Measurements from ENCODE around the gene IGFL2. TPM values are rescaled to one million over a fixed set of nuclear protein-coding genes. Genes with fewer than 3 reads are reported as not detected.

Gene IGFL2
- total and polyA plus RNA-seq, 9 of the 15 experiments (the other 6 are each of a cell fraction or from before 2014, with no cell fraction given) = 0.42 to 1.7 (median 0.75) TPM; not detected in 2

DNA sequence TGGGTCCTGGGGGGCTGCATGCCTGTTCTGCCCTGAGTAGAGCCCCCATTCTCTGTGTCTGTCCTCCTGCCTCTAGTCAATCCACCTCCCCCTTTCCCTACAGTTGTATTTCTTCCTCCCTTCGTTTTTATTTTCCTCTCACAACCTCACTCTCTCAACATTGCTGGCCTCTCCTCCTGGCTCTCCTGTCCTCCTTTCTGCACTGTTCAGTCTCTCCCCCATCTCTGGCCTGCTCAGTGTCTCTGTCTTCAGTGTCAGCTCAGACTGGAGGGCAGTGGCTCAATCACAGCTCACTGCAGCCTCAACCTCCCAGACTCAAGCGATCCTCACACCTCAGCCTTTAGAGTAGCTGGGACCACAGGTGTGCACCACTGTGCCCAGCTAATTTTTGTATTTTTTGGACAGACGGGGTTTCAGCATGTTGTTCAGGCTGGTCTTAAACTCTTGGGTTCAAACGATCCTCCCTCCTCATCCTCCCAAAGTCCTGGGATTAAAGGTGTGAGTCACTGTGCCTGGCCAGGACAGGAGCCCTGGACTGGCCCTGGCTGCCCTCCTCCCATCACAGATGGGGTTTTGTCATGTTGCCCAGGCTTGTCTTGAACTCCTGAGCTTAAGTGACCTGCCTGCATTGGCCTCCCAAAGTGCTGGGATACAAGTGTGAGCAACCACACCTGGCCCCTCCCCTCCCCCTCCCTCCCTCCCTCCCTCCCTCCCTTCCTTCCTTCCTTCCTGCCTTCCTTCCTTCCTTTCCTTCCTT is 49.5 kb downstream of the IGFL2 start (continued):
- TF ChIP-seq REST (IDR thresholded peaks at IDR 0.05; ENCODE audit: borderline replicate concordance) (no peak), REST (CRISPR knock-in tag; IDR thresholded peaks at IDR 0.05; ENCODE audit: low read depth) (0 out of 2 replicates have a peak, but pooled peaks have one; percentile 47), ZNF263 (CRISPR knock-in tag; IDR thresholded peaks at IDR 0.05; ENCODE audit: borderline replicate concordance) (peak; percentile 20; the same call in 1 of the 2 replicates), CAMTA2 (CRISPR knock-in tag; conservative IDR thresholded peaks at IDR 0.05) (peak; percentile 56; the same call in 1 of the 2 replicates), ZNF408 (CRISPR knock-in tag; IDR thresholded peaks at IDR 0.05; ENCODE audit: low read depth) (no peak), ZNF655 (CRISPR knock-in tag; IDR thresholded peaks at IDR 0.05) (peak; percentile 45; the same call in 1 of the 2 replicates), ELF4 (CRISPR knock-in tag; IDR thresholded peaks at IDR 0.05) (peak; percentile 75), NR1H2 (CRISPR knock-in tag; IDR thresholded peaks at IDR 0.05) (no peak), SMARCC2 (IDR thresholded peaks at IDR 0.05; ENCODE audit: low read depth) (no peak), ZNF695 (CRISPR knock-in tag; IDR thresholded peaks at IDR 0.05) (no peak), ATF3 (IDR thresholded peaks at IDR 0.05) (no peak), ATF3 (CRISPR knock-in tag; conservative IDR thresholded peaks at IDR 0.05) (no peak), ZNF551 (CRISPR knock-in tag; IDR thresholded peaks at IDR 0.05) (peak; percentile 52; the same call in 1 of the 2 replicates), ZFP1 (CRISPR knock-in tag; IDR thresholded peaks at IDR 0.05) (0 out of 2 replicates have a peak, but pooled peaks have one; percentile 16)
- TF ChIP-seq, protein P1, sequence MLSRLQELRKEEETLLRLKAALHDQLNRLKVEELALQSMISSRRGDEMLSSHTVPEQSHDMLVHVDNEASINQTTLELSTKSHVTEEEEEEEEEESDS (CRISPR knock-in tag; IDR thresholded peaks at IDR 0.05) = no peak
- TF ChIP-seq, protein P2, sequence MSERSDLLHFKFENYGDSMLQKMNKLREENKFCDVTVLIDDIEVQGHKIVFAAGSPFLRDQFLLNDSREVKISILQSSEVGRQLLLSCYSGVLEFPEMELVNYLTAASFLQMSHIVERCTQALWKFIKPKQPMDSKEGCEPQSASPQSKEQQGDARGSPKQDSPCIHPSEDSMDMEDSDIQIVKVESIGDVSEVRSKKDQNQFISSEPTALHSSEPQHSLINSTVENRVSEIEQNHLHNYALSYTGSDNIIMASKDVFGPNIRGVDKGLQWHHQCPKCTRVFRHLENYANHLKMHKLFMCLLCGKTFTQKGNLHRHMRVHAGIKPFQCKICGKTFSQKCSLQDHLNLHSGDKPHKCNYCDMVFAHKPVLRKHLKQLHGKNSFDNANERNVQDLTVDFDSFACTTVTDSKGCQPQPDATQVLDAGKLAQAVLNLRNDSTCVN (CRISPR knock-in tag; IDR thresholded peaks at IDR 0.05) = peak; percentile 52; the same call in 1 of the 2 replicates

Data from K562 (cell line).